HEK293 (cell line): ENCODE results near the gene GPBP1.

ENCODE experiments used
- SCRT1 ChIP-seq: fragments of 450-650 bp; formaldehyde crosslinking; IDR thresholded peaks from 2 replicates; pipeline ENCODE4 v1.5.1; 2016; ENCODE audit warnings: missing biosample characterization, missing genetic modification characterization, borderline replicate concordance
- YY1 ChIP-seq: fragments of 450-650 bp; formaldehyde crosslinking; IDR thresholded peaks from 2 replicates; pipeline ENCODE4 v1.5.1; 2018; ENCODE audit warnings: missing biosample characterization, missing genetic modification characterization
- ZBTB7A ChIP-seq: fragments of 450-650 bp; formaldehyde crosslinking; IDR thresholded peaks from 2 replicates; pipeline ENCODE4 v1.5.1; 2016; ENCODE audit warnings: low read depth, missing biosample characterization, missing genetic modification characterization
- ZNF274 ChIP-seq, 2 experiments: fragments of 200-500 bp in 1 of 2; fragments of 450-650 bp in 1 of 2; sonication (Bioruptor generic) in 1 of 2; formaldehyde crosslinking in 1 of 2; IDR thresholded peaks; 2 replicates each; pipeline versions ENCODE4 v1.5.1 to v1.6.1; 2014 to 2016; ENCODE audit warnings: borderline replicate concordance in 1 of 2, inconsistent platforms in 1 of 2, low read length in 1 of 2, missing biosample characterization in 1 of 2, missing genetic modification characterization in 1 of 2
- ZNF529 ChIP-seq: fragments of 450-650 bp; formaldehyde crosslinking; IDR thresholded peaks from 2 replicates; pipeline ENCODE4 v1.5.1; 2017; ENCODE audit warnings: missing genetic modification characterization, missing biosample characterization; ENCODE audit not compliant: insufficient replicate concordance
- ZNF747 ChIP-seq: fragments of 450-650 bp; formaldehyde crosslinking; IDR thresholded peaks from 2 replicates; pipeline ENCODE4 v1.5.1; 2016; ENCODE audit warnings: missing biosample characterization, missing genetic modification characterization
- ZNF777 ChIP-seq: fragments of 450-650 bp; formaldehyde crosslinking; IDR thresholded peaks from 2 replicates; pipeline ENCODE4 v1.5.1; 2017; ENCODE audit warnings: missing biosample characterization, missing genetic modification characterization, borderline replicate concordance
- ZNF837 ChIP-seq: fragments of 450-650 bp; formaldehyde crosslinking; IDR thresholded peaks from 2 replicates; pipeline ENCODE4 v1.5.1; 2016; ENCODE audit warnings: missing biosample characterization, missing genetic modification characterization
- TF ChIP-seq, protein P1 (sequence below): fragments of 450-650 bp; formaldehyde crosslinking; IDR thresholded peaks from 2 replicates; pipeline ENCODE4 v1.5.1; 2016; ENCODE audit warnings: missing biosample characterization, missing genetic modification characterization
- TF ChIP-seq, protein P2 (sequence below): sonication (generic); formaldehyde crosslinking; IDR thresholded peaks from 2 replicates; pipeline ENCODE4 v1.8.1; 2022; ENCODE audit warnings: mild to moderate bottlenecking, moderate library complexity, missing genetic modification reagents
- TF ChIP-seq, protein P3 (sequence below): fragments of 450-650 bp; IDR thresholded peaks from 2 replicates; pipeline ENCODE4 v1.5.1; 2018; ENCODE audit warnings: missing biosample characterization, missing genetic modification characterization
- TF ChIP-seq, protein P4 (sequence below): fragments of 450-650 bp; formaldehyde crosslinking; IDR thresholded peaks from 2 replicates; pipeline ENCODE4 v1.5.1; 2016; ENCODE audit warnings: missing biosample characterization, missing genetic modification characterization

DNA sequence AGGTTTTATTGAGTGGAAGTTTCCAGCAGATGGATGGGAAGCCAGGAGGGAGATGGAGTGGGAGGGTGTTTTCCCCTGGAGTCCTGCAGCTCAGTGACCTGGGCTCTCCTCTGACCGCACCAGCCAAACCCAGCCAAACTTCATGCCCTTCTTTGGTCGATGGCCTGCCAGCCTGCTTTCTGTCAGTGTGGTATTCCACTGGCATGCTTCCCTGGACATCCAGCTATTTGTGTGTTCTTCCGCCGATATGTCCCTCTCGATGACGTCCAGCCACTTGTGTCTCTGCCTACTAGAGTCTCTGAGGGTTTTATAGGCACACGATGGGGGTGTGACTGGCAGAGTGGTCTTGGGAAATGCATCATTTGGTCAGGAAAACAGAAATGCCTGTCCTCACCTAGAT, 33.8 kb downstream of the GPBP1 start:
- no peak for TF ChIP-seq SCRT1 (tag by site-specific recombination)
- TF ChIP-seq ZNF274 (IDR thresholded peaks at IDR 0.05; ENCODE audit: low read length), result no peak
- no peak for TF ChIP-seq ZNF274 (tag by site-specific recombination; IDR thresholded peaks at IDR 0.05; ENCODE audit: borderline replicate concordance)
- TF ChIP-seq YY1 (tag by site-specific recombination), result no peak
- TF ChIP-seq, protein P1, sequence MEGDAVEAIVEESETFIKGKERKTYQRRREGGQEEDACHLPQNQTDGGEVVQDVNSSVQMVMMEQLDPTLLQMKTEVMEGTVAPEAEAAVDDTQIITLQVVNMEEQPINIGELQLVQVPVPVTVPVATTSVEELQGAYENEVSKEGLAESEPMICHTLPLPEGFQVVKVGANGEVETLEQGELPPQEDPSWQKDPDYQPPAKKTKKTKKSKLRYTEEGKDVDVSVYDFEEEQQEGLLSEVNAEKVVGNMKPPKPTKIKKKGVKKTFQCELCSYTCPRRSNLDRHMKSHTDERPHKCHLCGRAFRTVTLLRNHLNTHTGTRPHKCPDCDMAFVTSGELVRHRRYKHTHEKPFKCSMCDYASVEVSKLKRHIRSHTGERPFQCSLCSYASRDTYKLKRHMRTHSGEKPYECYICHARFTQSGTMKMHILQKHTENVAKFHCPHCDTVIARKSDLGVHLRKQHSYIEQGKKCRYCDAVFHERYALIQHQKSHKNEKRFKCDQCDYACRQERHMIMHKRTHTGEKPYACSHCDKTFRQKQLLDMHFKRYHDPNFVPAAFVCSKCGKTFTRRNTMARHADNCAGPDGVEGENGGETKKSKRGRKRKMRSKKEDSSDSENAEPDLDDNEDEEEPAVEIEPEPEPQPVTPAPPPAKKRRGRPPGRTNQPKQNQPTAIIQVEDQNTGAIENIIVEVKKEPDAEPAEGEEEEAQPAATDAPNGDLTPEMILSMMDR, result no peak
- TF ChIP-seq, protein P2, sequence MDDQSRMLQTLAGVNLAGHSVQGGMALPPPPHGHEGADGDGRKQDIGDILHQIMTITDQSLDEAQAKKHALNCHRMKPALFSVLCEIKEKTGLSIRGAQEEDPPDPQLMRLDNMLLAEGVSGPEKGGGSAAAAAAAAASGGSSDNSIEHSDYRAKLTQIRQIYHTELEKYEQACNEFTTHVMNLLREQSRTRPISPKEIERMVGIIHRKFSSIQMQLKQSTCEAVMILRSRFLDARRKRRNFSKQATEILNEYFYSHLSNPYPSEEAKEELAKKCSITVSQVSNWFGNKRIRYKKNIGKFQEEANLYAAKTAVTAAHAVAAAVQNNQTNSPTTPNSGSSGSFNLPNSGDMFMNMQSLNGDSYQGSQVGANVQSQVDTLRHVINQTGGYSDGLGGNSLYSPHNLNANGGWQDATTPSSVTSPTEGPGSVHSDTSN, result no peak
- TF ChIP-seq ZNF529 (tag by site-specific recombination), result no peak
- no peak for TF ChIP-seq ZBTB7A (tag by site-specific recombination)
- TF ChIP-seq, protein P3, sequence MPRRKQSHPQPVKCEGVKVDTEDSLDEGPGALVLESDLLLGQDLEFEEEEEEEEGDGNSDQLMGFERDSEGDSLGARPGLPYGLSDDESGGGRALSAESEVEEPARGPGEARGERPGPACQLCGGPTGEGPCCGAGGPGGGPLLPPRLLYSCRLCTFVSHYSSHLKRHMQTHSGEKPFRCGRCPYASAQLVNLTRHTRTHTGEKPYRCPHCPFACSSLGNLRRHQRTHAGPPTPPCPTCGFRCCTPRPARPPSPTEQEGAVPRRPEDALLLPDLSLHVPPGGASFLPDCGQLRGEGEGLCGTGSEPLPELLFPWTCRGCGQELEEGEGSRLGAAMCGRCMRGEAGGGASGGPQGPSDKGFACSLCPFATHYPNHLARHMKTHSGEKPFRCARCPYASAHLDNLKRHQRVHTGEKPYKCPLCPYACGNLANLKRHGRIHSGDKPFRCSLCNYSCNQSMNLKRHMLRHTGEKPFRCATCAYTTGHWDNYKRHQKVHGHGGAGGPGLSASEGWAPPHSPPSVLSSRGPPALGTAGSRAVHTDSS (tag by site-specific recombination), result no peak
- no peak for TF ChIP-seq ZNF747
- TF ChIP-seq ZNF777 (tag by site-specific recombination), result no peak
- no peak for TF ChIP-seq ZNF837 (tag by site-specific recombination)
- TF ChIP-seq, protein P4, sequence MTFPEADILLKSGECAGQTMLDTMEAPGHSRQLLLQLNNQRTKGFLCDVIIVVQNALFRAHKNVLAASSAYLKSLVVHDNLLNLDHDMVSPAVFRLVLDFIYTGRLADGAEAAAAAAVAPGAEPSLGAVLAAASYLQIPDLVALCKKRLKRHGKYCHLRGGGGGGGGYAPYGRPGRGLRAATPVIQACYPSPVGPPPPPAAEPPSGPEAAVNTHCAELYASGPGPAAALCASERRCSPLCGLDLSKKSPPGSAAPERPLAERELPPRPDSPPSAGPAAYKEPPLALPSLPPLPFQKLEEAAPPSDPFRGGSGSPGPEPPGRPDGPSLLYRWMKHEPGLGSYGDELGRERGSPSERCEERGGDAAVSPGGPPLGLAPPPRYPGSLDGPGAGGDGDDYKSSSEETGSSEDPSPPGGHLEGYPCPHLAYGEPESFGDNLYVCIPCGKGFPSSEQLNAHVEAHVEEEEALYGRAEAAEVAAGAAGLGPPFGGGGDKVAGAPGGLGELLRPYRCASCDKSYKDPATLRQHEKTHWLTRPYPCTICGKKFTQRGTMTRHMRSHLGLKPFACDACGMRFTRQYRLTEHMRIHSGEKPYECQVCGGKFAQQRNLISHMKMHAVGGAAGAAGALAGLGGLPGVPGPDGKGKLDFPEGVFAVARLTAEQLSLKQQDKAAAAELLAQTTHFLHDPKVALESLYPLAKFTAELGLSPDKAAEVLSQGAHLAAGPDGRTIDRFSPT (tag by site-specific recombination), result no peak
